NCI-H187 (cell line): ENCODE data around the gene SCAMP5.
A peak's percentile ranks its signal among the peaks of the same experiment; 100 is the strongest.

Experiments
- DNase-seq, 2 experiments: peaks; one replicate each; lab custom pipeline; 2025; lab: John Stamatoyannopoulos, UW

SCAMP5 gene

DNA sequence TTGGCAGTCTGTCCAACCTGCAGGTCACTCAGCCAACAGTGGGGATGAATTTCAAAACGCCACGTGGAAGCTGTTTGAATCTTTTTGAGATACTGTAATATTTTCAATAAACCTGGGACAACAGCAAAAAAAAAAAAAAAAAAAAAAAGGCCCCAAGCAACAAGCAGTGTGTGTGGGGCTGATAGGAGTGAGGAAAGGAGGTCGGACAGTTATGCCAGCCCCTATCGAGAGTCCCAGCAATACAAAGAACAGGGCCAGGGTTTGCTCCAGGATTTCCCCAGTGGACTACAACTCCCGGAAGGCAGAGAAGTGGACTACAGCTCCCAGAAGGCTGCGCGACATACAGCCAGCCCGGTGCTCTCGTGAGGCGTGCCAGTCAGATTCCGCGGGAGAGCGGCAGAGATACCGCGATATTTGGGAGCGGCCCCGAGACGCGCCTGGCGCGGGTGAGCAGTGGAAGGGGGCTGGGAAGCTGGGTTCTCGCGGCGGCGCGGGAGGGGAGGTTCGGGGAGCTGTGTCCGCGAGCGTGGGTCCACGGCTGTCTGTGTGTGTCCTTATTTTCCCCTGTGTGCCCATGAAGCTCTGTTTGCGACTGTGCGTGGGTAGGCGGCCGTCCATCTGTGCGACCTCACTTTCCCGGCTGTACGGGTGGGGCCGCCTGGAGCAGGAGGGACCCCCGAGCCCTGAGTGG is 28.0 kb downstream of the SCAMP5 start, which contains the start of gene PPCDC:
Gene PPCDC, plus strand, starts transcription at position 410 of the 691 bp plus-strand sequence. CDS start 4,729 bp downstream, outside the sequence.
- peak; percentile 52 to 88 for DNase-seq

GRCh38 chr15:75023872-75024636 is 28.7 kb downstream of the SCAMP5 start:
- DNase-seq, result no peak

DNA sequence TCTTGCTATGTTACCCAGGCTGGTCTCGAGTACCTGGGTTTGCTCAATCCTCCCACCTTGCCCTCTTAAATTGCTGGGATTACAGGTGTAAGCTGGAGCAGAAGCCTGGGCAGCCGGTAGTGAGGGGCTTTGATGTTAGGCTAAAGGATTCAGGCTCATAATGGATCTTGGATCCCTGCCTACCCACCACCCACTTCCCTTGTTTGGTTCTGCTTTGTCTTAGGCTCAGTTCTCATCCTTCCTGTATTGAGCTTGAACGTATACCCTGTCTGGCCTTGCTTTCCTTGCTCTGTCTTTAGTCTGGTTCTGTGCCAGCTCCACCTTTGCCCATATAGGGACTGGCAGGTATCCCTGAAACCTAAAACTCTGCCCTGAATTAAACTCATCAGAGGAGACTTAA is 29.7 kb downstream of the SCAMP5 start:
- no peak for DNase-seq

- DNase-seq, result no peak
Observed at GRCh38 chr15:75025548-75026260, 30.3 kb downstream of the SCAMP5 start.

DNA sequence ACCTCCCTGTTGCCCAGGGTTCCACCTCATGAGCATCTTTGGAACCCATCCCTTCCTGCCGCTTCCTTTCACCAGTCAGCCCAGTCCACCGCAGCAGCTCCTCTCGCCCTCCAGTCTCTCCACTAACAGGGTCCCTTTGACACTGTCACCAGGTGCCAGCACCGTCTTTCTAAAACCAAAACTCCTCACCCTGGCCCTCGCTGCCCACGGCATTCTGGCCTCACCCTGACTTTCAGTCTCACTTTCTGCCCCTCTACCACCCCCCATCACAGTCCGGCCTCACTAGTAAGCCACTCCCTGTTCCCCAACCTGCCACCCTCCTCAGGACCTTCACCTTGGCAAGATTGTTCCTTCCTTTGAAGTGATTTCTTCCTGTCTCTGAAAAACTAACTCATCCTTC is 32.2 kb downstream of the SCAMP5 start:
- DNase-seq, result no peak

- DNase-seq, result no peak
Observed at GRCh38 chr15:75028991-75029377, 33.6 kb downstream of the SCAMP5 start.

GRCh38 chr15:75029378-75030022 is 34.1 kb downstream of the SCAMP5 start:
- DNase-seq, result peak; percentile 14 to 59

DNA sequence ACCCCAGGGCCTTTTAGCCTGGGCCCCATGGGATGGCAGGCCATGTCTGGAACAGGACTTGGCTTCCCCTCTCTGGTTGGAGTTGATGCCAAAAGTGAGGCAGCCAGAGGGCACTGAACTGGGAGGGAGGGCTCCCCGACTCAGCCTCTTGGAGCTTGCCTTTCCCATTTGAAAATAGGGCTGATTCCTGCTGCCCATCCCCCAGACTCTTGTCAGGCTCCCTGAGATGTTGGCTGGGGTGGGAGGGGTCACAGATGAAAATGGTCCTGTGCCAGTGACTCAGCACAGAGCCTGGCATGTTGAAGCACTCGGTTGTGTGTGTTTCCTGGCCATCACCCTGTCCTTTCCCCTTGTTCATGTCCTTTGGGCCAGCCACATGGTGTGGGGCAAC is 34.7 kb downstream of the SCAMP5 start:
- DNase-seq, result no peak

GRCh38 chr15:75030424-75030823 is 35.1 kb downstream of the SCAMP5 start:
- no peak for DNase-seq

DNA sequence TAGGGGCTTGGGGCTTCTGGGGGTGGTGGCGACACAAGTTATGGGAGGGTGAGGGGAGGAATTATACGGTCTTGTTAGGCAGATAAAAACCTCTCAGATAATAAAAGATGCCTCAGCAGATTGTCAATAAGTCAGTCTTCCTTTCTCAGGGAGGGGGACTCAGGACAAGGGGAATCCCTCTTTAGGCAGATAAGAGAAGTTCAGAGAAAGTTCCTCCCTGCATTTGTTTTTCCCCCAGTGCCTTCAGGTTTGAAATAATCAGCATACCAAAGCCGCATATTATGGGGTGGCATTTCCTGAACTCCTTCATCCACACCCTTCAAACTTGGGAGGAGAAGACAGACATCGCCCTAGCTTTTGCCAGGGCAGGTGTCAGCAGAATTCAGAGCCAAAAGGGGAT is 36.5 kb downstream of the SCAMP5 start:
- no peak for DNase-seq

DNA sequence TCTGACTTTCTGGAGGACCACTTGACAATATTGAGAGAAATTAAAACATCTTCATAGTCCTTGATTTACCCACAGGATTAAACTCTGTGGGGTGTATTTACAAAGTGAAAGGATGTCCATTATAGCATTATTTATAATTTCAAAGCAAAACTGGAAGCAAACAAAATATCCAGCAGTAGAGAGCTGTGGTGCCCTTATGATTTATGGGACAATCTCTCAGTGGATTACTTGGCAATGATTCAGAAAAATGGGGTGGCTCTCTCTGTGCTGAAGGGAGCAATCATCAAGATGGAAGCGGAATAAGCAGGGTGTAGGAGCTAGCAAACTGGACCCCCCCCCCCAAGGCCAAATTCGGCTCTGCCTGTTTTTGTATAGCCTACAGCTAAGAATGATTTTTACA is 37.0 kb downstream of the SCAMP5 start:
- DNase-seq, result no peak

DNA sequence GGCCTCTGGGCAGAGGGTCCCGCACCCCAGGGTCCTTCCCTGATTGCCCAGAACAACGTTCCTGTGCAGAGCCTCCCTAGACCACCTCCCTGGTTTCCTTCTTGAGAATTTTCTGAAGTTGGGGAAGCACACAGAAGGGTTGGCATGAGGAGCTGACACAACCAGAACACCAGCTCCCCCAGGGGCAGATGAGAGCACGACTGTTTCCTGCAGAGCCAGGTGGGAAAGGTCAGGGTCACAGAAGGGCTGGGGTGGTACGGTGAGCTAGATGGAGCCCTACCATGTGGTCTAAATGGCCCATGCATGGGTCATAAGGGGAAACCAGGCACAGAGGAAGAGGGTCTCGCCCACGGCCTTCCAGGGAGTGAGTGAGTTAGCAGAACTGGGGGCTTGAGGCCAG is 38.4 kb downstream of the SCAMP5 start:
- no peak for DNase-seq

GRCh38 chr15:75034615-75035014 is 39.3 kb downstream of the SCAMP5 start:
- DNase-seq, result no peak

GRCh38 chr15:75036212-75036616 is 40.9 kb downstream of the SCAMP5 start:
- no peak for DNase-seq

DNA sequence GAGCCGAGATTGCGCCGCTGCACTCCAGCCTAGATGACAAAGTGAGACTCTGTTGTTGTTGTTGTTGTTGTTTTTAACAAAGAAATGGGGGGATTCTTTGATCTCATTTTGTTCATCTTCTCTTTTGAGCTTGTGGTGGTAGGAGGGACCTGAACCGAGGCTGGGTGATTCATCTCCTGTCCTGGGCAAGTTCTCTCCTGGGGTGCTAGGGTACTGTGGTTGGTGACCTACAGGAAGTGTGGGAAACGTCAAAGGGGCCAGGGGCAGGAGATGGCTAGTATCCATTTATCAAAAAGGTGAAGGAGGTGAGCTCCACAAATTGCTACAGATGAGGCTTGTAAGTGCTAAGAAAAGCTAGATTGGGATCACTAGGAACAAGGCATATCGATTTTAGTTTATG is 42.3 kb downstream of the SCAMP5 start:
- DNase-seq, result no peak

GRCh38 chr15:75038231-75038630 is 42.9 kb downstream of the SCAMP5 start:
- no peak for DNase-seq

- DNase-seq, result no peak
Observed at GRCh38 chr15:75042730-75043508, 47.6 kb downstream of the SCAMP5 start.

GRCh38 chr15:75043509-75044257 is 48.3 kb downstream of the SCAMP5 start:
- DNase-seq, result no peak

GRCh38 chr15:75044258-75044878 is 49.0 kb downstream of the SCAMP5 start:
- DNase-seq, result no peak

DNA sequence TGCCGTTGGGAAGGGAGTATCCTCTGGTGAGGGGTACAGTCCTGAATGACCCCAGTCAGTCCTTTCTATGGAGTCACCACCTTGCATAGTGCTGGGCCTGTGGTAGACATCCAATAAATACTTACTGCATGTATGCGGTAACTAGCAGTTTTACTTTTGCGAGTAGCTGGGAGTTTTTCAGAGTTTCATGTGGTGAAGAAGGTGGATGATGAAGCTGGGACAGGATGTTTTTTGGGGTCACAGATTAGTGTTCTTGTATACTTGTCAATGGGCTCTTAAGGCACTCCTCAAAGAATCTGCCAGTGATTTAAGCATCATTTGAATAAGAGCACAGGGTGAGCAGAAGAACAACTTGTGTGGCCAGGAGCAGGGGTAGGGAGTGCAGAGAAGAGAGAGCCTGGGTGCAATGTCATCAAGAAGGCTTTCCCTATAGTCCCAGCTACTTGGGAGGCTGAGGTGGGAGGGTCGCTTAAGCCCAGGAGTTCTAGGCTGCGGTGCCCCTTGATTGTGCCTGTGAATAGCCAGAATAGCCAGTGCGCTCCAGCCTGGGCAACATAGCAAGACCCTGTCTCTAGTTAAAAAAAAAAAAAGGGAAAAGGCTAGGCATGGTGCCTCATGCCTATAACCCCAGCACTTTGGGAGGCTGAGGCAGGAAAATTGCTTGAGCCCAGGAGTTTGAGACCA is 50.1 kb downstream of the SCAMP5 start:
- no peak for DNase-seq
